HG02798 (cell line): Measurements from ENCODE around the gene SCN4B.

ENCODE experiments used
- ATAC-seq: cut with Tn5 transposase; IDR thresholded peaks from one replicate; pipeline ENCODE4 v1.9.1; 2021; ENCODE audit warnings: mild to moderate bottlenecking; ENCODE audit not compliant: unreplicated experiment, poor library complexity

Gene SCN4B

DNA sequence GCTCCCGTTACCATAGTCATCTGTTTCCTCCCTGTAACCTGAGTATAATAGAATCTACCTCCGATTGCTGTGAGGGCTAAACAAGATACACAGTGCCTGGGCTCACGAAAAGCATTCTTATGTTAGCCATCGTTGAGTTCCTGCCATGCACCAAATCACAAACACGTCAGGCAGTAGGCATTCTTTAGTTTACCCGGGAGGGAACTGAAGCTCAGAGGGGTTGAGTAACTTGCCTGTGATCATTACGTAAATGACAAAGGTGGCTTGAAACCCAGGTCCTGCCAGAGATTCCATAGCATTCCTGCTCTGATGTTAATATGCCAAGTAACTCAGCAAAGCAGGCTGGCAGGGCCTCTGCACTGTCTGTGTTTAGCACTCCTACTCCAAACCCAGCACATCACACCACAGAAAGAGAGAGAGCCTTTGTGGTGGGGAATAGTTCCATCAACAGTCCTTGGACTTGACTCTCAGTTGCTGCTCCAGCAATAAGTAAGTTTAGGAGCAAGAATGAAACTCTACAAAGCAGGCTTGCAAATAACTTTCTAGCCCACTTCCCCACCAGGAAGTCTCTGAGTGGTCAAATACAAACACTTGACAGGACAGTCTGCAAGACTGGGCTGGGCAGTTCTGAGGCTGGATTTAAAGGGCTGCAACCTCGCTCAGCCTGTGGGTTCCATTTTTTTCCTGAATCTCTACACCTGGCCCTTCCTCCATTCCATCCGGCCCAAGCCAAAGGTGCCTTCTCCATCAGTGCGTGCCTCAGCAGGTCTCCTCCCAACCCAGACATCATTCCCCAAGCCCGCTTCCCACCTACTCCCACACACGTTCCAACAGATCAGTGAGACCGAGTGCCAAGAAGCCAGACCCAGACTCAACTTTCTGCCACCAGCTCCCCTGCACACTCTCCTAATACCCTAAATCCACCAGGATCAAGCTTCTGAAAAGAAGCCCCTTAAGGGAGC lies 22.7 kb upstream of the SCN4B start:
- ATAC-seq = no peak

GRCh38 chr11:118174006-118174567 lies 21.5 kb upstream of the SCN4B start:
- ATAC-seq = no peak

GRCh38 chr11:118172356-118172755 lies 19.7 kb upstream of the SCN4B start:
- no peak for ATAC-seq

GRCh38 chr11:118171269-118172062 lies 18.8 kb upstream of the SCN4B start:
- ATAC-seq = no peak

GRCh38 chr11:118170882-118171268 lies 18.3 kb upstream of the SCN4B start:
- no peak for ATAC-seq

- ATAC-seq = no peak
Measured at GRCh38 chr11:118170231-118170630, 17.6 kb upstream of the SCN4B start.

- no peak for ATAC-seq
Measured at GRCh38 chr11:118169300-118170140, 16.9 kb upstream of the SCN4B start.

DNA sequence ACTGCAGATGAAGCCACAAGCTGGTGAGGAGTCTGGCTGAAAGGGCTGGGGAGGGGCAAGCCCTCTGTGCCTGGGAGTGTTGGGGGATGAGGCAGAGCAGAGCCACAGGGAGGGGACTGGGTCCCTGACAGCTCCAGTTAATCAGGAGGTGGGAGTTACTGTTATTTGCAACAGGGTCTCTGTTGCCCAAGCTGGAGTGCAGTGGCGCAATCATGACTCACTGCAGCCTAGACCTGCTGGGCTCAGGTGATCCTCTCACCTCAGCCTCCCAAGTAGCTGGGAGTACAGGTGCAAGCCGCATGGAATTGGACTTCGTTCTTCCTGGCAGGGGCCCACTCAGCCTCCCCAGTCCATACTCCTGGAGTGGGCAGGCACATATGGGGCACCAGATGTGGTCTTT lies 16.1 kb upstream of the SCN4B start:
- ATAC-seq = no peak

DNA sequence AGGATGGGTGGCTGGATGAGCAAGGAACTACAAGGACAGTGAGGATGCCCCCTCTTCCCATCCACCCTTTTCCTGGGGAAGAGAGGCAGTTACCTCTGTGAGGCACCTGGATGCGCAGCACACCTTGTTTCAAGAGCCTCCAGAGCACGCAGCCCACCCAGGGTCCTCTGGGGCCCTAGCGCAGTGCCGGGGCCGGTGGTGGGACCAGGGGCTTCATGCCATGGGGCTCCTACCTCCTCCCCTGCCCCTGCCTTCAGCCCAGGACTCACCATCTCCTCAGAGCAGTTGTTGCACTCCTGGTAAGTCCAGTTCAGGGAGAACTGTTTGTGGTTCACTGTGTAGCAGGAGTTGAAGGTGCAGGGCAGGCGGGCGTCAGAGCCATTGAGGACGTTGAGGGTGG lies 15.7 kb upstream of the SCN4B start:
- no peak for ATAC-seq

DNA sequence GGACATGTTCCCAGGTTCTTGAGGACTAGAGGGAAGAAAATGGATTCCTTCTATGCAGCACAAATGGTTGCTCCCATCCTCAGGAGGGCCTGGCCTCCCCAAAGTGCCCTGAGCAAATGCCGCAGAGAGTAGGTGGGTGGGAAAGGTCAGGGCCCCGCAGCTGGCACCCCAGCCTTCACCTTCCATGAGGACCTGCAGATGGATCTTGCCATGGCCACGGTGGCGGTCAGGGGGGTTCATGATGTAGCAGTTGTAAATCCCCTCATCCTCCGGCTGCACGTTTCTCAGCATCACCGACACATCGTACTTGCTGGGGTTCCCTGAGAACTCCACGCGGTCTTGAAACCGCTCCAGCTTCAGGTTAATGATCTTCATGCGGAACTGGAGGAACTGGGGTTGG lies 15.3 kb upstream of the SCN4B start:
- no peak for ATAC-seq

GRCh38 chr11:118167253-118167652 lies 14.6 kb upstream of the SCN4B start:
- no peak for ATAC-seq

GRCh38 chr11:118166641-118167040 lies 14.0 kb upstream of the SCN4B start:
- ATAC-seq = no peak

GRCh38 chr11:118164885-118165284 lies 12.3 kb upstream of the SCN4B start:
- no peak for ATAC-seq

DNA sequence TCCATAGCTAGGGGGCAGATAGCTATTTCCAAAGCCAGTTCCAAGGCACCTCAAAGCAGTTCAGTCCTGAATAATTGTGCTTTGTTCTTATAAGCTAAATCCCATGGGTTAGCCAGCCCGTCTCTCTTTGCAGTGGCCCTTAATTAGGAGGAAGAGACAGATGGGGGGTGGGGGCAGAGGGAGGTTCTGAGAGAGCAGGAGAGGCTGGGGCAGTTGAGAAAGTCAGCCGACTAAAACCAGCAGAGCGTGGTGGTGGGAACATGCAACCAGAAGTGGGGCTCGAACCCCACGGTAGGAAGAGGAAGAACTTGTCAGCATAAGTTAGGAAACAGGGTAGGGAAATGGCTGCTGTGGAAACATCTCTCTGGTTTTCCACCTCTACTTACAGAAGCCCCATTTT lies 10.9 kb upstream of the SCN4B start:
- no peak for ATAC-seq

DNA sequence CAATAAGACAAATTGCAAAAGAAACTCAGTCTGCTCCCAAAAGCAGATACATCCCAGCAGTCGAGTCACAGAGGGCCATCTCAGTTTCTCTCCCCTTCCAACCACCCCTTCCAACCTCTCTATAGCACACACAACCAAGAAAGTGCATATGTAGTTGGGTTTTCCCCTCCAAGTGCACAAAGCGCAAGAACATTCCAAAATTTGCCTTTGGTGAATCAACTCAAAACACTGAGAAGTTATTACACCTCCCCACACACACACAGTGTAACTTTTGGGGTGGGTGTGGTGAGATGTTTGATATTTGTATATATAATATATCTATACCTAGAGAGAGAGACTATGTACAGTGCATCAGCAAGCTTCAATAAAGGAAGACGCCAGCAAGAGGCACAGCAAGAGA lies 10.2 kb upstream of the SCN4B start:
- ATAC-seq = no peak

DNA sequence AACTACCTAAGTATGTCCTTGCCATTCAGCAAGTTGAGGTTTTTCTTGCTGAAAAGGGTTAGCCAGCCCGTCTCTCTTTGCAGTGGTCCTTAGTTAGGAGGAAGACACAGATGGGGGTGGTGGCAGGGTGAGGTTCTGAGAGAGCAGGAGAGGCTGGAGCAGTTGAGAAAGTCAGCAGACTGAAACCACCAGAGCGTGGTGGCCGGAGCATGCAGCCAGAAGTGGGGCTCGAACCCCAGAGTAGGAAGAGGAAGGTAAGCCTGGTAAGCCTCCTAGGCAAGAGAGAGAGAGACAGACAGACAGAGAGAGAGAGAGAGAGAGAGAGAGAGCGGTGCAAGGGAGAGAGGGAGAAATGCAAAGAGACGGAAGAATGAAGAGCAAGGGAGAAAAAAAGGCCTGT lies 9.2 kb upstream of the SCN4B start:
- no peak for ATAC-seq

GRCh38 chr11:118157186-118157895 lies 4.7 kb upstream of the SCN4B start:
- no peak for ATAC-seq

DNA sequence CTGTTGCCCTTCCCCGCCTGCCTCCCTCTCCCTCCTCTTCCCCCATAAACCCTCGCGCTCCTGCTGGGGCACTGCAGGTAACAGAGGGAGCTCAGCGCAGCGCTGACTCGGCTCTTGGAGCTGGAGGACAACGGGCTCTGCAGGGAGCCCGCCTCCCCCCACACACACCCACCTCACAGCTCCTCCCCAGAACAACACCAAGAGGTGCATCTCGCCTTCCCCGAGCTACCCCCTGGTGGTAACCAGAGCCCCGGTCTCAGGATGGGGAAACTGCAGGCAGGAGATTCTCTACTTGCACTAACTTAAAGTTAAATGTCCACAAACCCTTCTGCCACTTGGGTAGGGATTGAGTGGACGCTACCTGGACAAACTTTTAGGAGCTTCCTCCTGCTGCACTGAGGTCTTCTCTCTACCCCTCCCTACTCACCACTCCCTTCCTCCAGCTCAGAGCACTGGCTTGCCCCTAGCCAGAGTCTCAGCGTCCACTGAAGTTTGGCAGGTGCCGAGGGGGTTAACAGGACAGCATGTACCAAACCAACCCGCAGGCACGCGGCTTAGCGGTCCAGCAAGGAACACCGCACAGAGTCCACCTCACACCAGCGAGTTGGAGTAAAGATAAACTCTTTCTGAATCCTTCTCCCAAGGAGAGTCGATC lies 4.0 kb upstream of the SCN4B start:
- no peak for ATAC-seq
